Vagina (tissue), 2 donors: ENCODE data around the gene SUGCT. TPM values are rescaled to one million over a fixed set of nuclear protein-coding genes. Genes with fewer than 3 reads are reported as not detected.

Experiments used
- DNase-seq, 2 donors: peaks; one replicate each; pipeline ENCODE4 v3.0.0-alpha.2; 2017; ENCODE audit errors: extremely low spot score in 2 of 2
- H3K27ac ChIP-seq: fragments of 200-600 bp; sonication (generic); one replicate; pipeline ENCODE4 v1.5.1; 2019
- H3K27me3 ChIP-seq: fragments of 200-600 bp; sonication (generic); one replicate; pipeline ENCODE4 v1.5.1; 2019
- H3K36me3 ChIP-seq, 2 donors: fragments of 200-600 bp; sonication (generic); one replicate each; pipeline ENCODE4 v1.5.1; 2017 to 2019
- H3K4me1 ChIP-seq: fragments of 200-600 bp; sonication (generic); one replicate; pipeline ENCODE4 v1.5.1; 2019
- H3K4me3 ChIP-seq, 2 donors: fragments of 200-600 bp; sonication (generic); 1 replicate in 1 of 2; 2 replicates in 1 of 2; pipeline ENCODE4 v1.5.1; 2016 to 2019
- H3K9me3 ChIP-seq: fragments of 200-600 bp; sonication (generic); one replicate; pipeline ENCODE4 v1.5.1; 2019
- POLR2A ChIP-seq, 2 donors: fragments of 450-650 bp; IDR thresholded peaks; one replicate each; pipeline ENCODE4 v1.6.1; 2017; ENCODE audit warnings: antibody characterized with exemption in 2 of 2, mild to moderate bottlenecking in 2 of 2, moderate library complexity in 2 of 2
- POLR2AphosphoS5 ChIP-seq, 2 donors: sonication (generic); formaldehyde crosslinking; IDR thresholded peaks; one replicate each; pipeline ENCODE4 v1.9.0; 2017; ENCODE audit warnings: antibody characterized with exemption in 2 of 2, mild to moderate bottlenecking in 2 of 2, low read depth in 1 of 2; ENCODE audit not compliant: insufficient read depth in 1 of 2
- intact Hi-C: fragments of 100-400 bp; cut with DNase I; formaldehyde crosslinking; loops from one replicate; pipeline ENCODE4 v1.15.1; 2023
- total RNA-seq: library from RNA; depleted of rRNA; stranded (reverse); fragments of >200 nt; gene quantifications from one replicate; pipeline ENCODE4 v1.2.3, GENCODE V29; 2016
- TF ChIP-seq, protein P1 (sequence below), 3 experiments: fragments of 450-650 bp in 2 of 3; fragments of 200-600 bp in 1 of 3; sonication (generic) in 1 of 3; IDR thresholded peaks; one replicate each; pipeline ENCODE4 v1.5.1; 2017 to 2019; ENCODE audit warnings: antibody characterized with exemption in 3 of 3, mild to moderate bottlenecking in 2 of 3, moderate library complexity in 2 of 3

SUGCT gene
- total RNA-seq, 1 donor from 2014 or later, result 2.2 TPM

DNA sequence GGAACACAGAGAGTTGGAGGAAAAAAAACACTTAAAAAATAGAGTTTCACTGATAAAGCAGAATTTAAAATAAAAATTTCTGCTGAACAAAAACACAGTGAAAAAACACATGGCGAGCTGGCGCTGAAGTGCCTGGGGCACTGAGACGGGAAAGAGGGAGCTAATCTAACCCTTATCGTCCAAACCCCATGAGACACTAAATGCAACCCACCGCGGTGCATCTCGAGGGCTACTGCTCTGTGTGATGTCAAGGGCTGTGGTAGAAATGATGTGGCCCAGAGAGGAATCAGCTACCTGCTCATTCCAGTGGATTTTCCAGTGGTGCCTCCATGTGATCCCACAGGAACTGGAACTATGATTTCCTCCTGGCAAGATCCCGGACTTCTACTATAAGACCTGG lies 499.3 kb downstream of the SUGCT start:
- TF ChIP-seq POLR2A (IDR thresholded peaks at IDR 0.05) (no peak), POLR2AphosphoS5 (IDR thresholded peaks at IDR 0.05; ENCODE audit: insufficient read depth in 1 of 2, low read depth in 1 of 2) (no peak)
- TF ChIP-seq, protein P1, sequence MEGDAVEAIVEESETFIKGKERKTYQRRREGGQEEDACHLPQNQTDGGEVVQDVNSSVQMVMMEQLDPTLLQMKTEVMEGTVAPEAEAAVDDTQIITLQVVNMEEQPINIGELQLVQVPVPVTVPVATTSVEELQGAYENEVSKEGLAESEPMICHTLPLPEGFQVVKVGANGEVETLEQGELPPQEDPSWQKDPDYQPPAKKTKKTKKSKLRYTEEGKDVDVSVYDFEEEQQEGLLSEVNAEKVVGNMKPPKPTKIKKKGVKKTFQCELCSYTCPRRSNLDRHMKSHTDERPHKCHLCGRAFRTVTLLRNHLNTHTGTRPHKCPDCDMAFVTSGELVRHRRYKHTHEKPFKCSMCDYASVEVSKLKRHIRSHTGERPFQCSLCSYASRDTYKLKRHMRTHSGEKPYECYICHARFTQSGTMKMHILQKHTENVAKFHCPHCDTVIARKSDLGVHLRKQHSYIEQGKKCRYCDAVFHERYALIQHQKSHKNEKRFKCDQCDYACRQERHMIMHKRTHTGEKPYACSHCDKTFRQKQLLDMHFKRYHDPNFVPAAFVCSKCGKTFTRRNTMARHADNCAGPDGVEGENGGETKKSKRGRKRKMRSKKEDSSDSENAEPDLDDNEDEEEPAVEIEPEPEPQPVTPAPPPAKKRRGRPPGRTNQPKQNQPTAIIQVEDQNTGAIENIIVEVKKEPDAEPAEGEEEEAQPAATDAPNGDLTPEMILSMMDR (IDR thresholded peaks at IDR 0.05), result no peak
- no peaks in the 10 kb centered on the region for H3K36me3 ChIP-seq
- H3K27me3 ChIP-seq, result no peaks in the 10 kb centered on the region
- DNase-seq, result no peak
- intact Hi-C loops, result no loop called here
- no peaks in the 10 kb centered on the region for H3K4me1 ChIP-seq
- H3K4me3 ChIP-seq, result no peak overlapping the region
- no peak overlapping the region for H3K27ac ChIP-seq
- no peaks in the 10 kb centered on the region for H3K9me3 ChIP-seq

DNA sequence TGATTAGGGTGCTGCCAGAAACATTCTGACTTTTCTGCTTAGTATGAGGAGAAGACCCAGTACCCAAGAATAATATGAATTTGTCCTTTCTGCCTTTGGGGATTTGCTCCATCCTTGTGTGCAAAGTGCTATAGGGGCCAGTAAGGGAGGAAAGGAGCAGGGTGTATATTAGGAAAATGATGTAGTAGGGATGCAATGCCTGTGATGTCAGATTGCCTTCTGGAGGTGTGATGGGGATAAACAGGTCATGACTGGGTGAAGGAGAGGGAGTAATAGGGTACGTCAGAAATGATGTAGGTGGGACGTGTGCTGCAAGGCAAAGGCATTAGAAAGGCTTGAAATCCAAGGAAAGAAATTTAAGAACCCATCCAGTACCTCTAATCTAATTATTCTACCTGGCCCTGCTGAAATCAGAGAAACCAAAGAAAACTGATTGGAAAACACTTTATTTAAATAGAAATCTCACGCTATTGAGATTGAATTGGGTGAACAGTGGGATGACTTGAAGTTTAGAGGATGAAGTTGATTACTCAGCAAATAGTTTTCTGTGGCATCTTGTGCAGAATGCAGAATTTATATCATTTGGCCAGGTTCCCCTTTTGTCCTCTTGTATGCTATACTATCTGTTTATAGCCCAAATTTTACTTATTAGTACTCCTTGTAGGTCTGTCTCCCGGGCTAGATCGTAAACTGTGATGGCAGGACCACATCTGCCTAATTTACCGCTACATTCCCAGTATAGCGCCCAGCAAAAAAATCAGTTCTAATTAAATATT lies 503.9 kb downstream of the SUGCT start:
- TF ChIP-seq POLR2AphosphoS5 (IDR thresholded peaks at IDR 0.05; ENCODE audit: insufficient read depth in 1 of 2, low read depth in 1 of 2) (no peak), POLR2A (IDR thresholded peaks at IDR 0.05) (no peak)
- TF ChIP-seq, protein P1 (IDR thresholded peaks at IDR 0.05), result no peak
- Histone ChIP-seq H3K27ac (no peak overlapping the region), H3K9me3 (no peaks in the 10 kb centered on the region), H3K27me3 (no peaks in the 10 kb centered on the region), H3K4me3 (no peak overlapping the region), H3K4me1 (no peaks in the 10 kb centered on the region), H3K36me3 (no peaks in the 10 kb centered on the region)
- intact Hi-C loops, result no loop called here
- DNase-seq, result no peak

DNA sequence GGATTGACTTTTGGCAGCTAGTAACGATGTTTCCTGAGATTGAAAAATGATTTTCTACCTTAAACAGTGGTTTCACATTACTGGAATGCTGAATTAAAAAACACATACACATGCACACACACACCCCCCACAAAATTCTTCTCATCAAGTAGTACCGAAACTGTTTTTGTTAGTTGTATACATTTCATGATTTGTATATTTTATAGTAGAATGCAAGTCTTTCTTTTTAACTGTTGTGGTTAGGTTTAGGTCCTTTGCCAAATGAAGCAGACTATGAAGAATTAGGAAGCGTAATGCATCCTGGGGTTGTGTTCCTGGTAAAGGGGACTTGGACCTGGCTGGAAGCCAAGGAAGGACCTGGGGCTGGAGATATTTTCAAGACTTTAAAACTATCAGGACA lies 505.8 kb downstream of the SUGCT start:
- Histone ChIP-seq H3K4me1 (no peaks in the 10 kb centered on the region), H3K4me3 (no peak overlapping the region), H3K27ac (no peak overlapping the region), H3K27me3 (no peaks in the 10 kb centered on the region), H3K9me3 (no peaks in the 10 kb centered on the region), H3K36me3 (no peaks in the 10 kb centered on the region)
- intact Hi-C loops, result no loop called here
- TF ChIP-seq POLR2AphosphoS5 (IDR thresholded peaks at IDR 0.05; ENCODE audit: insufficient read depth in 1 of 2, low read depth in 1 of 2), result no peak
- TF ChIP-seq POLR2A (IDR thresholded peaks at IDR 0.05), result no peak
- TF ChIP-seq, protein P1 (IDR thresholded peaks at IDR 0.05), result no peak
- DNase-seq, result no peak

DNA sequence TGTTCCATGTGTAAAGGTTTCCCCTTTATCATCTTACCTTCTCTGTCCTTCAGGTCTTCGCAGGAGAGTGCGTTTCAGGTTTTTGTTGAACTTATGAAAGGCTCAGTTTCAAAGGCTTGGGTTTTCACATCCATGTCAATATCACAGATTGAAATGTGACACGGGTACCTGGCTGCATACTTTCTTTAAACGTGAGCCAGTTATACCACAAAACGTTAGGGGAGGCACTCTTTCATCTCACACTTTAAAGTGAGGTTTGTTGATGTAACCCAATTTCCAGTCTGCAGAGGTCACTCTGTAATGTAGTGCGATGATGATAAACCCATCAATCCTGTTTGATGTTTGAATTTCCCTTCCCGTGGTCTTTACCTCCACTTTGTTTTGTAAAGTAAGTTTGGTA lies 506.9 kb downstream of the SUGCT start:
- Histone ChIP-seq H3K4me3 (no peak overlapping the region), H3K27me3 (no peaks in the 10 kb centered on the region), H3K36me3 (no peaks in the 10 kb centered on the region), H3K27ac (no peak overlapping the region), H3K9me3 (no peaks in the 10 kb centered on the region), H3K4me1 (no peaks in the 10 kb centered on the region)
- intact Hi-C loops, result no loop called here
- TF ChIP-seq POLR2AphosphoS5 (IDR thresholded peaks at IDR 0.05; ENCODE audit: insufficient read depth in 1 of 2, low read depth in 1 of 2), result no peak
- no peak for TF ChIP-seq POLR2A (IDR thresholded peaks at IDR 0.05)
- TF ChIP-seq, protein P1 (IDR thresholded peaks at IDR 0.05), result no peak
- DNase-seq, result no peak

DNA sequence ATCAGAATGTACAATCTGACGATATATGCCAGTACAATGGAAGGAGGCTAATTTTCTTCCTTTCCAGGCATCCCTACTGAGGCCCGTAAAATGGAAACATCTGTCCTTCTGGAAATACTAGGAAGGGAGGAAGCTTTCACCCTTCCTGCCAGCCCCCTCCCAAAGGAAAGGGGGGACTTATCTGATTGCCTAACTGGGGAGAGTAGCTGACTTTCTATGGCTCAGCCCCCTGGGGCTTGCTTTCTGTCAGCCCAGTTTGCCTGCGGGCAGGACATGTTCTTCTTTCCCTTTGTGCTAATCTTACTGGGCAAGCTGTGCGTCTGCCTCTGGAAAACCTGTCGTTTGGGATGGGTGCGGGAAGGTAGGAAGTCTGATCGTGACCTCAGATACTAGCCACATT lies 508.9 kb downstream of the SUGCT start:
- intact Hi-C loops, result no loop called here

More for the DNA sequence above, 508.9 kb downstream of the SUGCT start:
- Histone ChIP-seq H3K36me3 (no peaks in the 10 kb centered on the region), H3K27ac (no peak overlapping the region), H3K9me3 (no peaks in the 10 kb centered on the region), H3K4me3 (no peak overlapping the region), H3K4me1 (no peaks in the 10 kb centered on the region), H3K27me3 (no peaks in the 10 kb centered on the region)
- DNase-seq, result no peak
- TF ChIP-seq POLR2A (IDR thresholded peaks at IDR 0.05), result no peak
- no peak for TF ChIP-seq POLR2AphosphoS5 (IDR thresholded peaks at IDR 0.05; ENCODE audit: insufficient read depth in 1 of 2, low read depth in 1 of 2)
- TF ChIP-seq, protein P1 (IDR thresholded peaks at IDR 0.05), result no peak
